NCI-H2081 treated with DMSO at 0.1 percent for 48 hours (cell line): ENCODE data around the gene NKX3-2.

Experiments
- DNase-seq: peaks from one replicate; lab custom pipeline; 2025; lab: John Stamatoyannopoulos, UW

NKX3-2 gene

GRCh38 chr4:13504374-13504773, 39.9 kb downstream of the NKX3-2 start:
- no peak for DNase-seq

- DNase-seq = no peak
These were observed 45.8 kb downstream of the NKX3-2 start for GRCh38 chr4:13498469-13498868.

- DNase-seq = no peak
These were observed 47.7 kb downstream of the NKX3-2 start for GRCh38 chr4:13496605-13497004.

- DNase-seq = no peak
These were observed 48.6 kb downstream of the NKX3-2 start for GRCh38 chr4:13495753-13496152.

GRCh38 chr4:13493793-13494192, 50.5 kb downstream of the NKX3-2 start:
- DNase-seq = no peak

- no peak for DNase-seq
These were observed 51.6 kb downstream of the NKX3-2 start for GRCh38 chr4:13492747-13493146.
